ENCODE results near the gene HOXB5. TPM values are rescaled to one million over a fixed set of nuclear protein-coding genes. Genes with fewer than 3 reads are reported as not detected.

HOXB5 gene
- total and polyA plus RNA-seq, 3 donors from 2014 or later: 0.50 to 1.7 (median 0.71) TPM

- TF ChIP-seq POLR2A (IDR thresholded peaks at IDR 0.05): no peak
- TF ChIP-seq CTCF (IDR thresholded peaks at IDR 0.05): no peak
- H3K27me3 ChIP-seq: no peaks in the 10 kb centered on the region
- peaks cover 10% of the 10 kb centered on the region for H3K4me1 ChIP-seq
- no peak overlapping the region for H3K27ac ChIP-seq
- no peak for DNase-seq
- H3K9me3 ChIP-seq: no peaks in the 10 kb centered on the region
- intact Hi-C loops (cut with DNase I; ENCODE audit: low total_unique reads): no loop called here
- no peaks in the 10 kb centered on the region for H3K36me3 ChIP-seq (ENCODE audit: low read depth, missing control alignments)
- no peak overlapping the region for H3K4me3 ChIP-seq
These were observed 15.5 kb upstream of the HOXB5 start for GRCh38 chr17:48609033-48609432.

GRCh38 chr17:48608494-48608834 lies 14.9 kb upstream of the HOXB5 start:
- Histone ChIP-seq H3K27me3 (no peaks in the 10 kb centered on the region), H3K9me3 (no peaks in the 10 kb centered on the region), H3K4me3 (no peak overlapping the region), H3K4me1 (peaks cover 10% of the 10 kb centered on the region), H3K36me3 (ENCODE audit: low read depth, missing control alignments) (no peaks in the 10 kb centered on the region), H3K27ac (no peak overlapping the region)
- DNase-seq: no peak
- 78 to 100% methylated on average over 1 of the region's 1 CpG for WGBS, 2 donors
- TF ChIP-seq POLR2A (IDR thresholded peaks at IDR 0.05) (no peak), CTCF (IDR thresholded peaks at IDR 0.05) (no peak)
- intact Hi-C loops (cut with DNase I; ENCODE audit: low total_unique reads): no loop called here

- H3K36me3 ChIP-seq (ENCODE audit: low read depth, missing control alignments): no peaks in the 10 kb centered on the region
- H3K27ac ChIP-seq: no peak overlapping the region
- peaks cover 7% of the 10 kb centered on the region for H3K27me3 ChIP-seq
- no peak for DNase-seq
- TF ChIP-seq POLR2A (IDR thresholded peaks at IDR 0.05) (no peak), CTCF (IDR thresholded peaks at IDR 0.05) (no peak)
- intact Hi-C loops (cut with DNase I; ENCODE audit: low total_unique reads): no loop called here
- no peaks in the 10 kb centered on the region for H3K9me3 ChIP-seq
- no peak overlapping the region for H3K4me3 ChIP-seq
- H3K4me1 ChIP-seq: peaks cover 9% of the 10 kb centered on the region
- 59 to 63% methylated on average over 9 of the region's 9 CpGs for WGBS, 2 donors
These were observed 13.5 kb upstream of the HOXB5 start for GRCh38 chr17:48606892-48607614.

- 28 to 29% methylated on average over 36 to 41 of the region's 41 CpGs for WGBS, 2 donors
- Histone ChIP-seq H3K27ac (no peak overlapping the region), H3K4me3 (no peak overlapping the region), H3K27me3 (peaks cover 7% of the 10 kb centered on the region), H3K36me3 (ENCODE audit: low read depth, missing control alignments) (no peaks in the 10 kb centered on the region), H3K4me1 (peaks cover 10% of the 10 kb centered on the region), H3K9me3 (no peaks in the 10 kb centered on the region)
- TF ChIP-seq CTCF (IDR thresholded peaks at IDR 0.05): no peak
- TF ChIP-seq POLR2A (IDR thresholded peaks at IDR 0.05): no peak
- intact Hi-C loops (cut with DNase I; ENCODE audit: low total_unique reads): no loop called here
- DNase-seq: no peak
These were observed 12.7 kb upstream of the HOXB5 start for GRCh38 chr17:48605991-48606891.

Measured in testis (tissue), 3 donors.